ENCODE measurements around the gene PHIP. TPM values are rescaled to one million over a fixed set of nuclear protein-coding genes. Genes with fewer than 3 reads are reported as not detected.
"Not testable (repeated sequence)": the region's sequence is repeated elsewhere in the genome, so short reads cannot be mapped to it uniquely, and the experiment has no call there.

Gene PHIP
- total and polyA plus RNA-seq, 8 donors: 27.3 to 82.2 (median 69.2) TPM

DNA sequence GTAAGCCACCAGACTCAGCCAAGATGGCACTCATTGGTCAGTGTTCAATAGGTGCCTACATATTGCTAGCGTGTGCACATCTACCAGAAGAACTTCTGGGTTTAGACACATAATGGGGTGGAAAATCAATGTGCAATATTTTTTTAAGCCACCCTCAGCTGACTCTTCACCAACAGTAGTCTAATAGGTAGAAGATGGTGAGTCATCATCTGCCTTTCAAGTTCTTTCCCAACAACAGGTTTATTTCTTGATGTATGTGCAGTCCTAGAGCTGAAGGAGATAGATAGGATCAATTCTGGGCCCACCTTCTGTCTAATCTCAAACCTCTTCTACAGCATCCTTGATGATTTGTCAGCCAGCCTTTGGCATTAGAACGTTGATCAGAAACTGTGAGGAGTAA lies 169.4 kb downstream of the PHIP start:
- ATAC-seq (no peak), DNase-seq (no peak)
- Histone ChIP-seq H3K27me3 (peaks cover 0 to 16% of the 10 kb centered on the region in 2 donors), H3K9me3 (no peaks in the 10 kb centered on the region), H3K4me3 (no peak overlapping the region), H3K27ac (no peak overlapping the region), H3K4me1 (peaks cover 4 to 21% of the 10 kb centered on the region in 2 donors), H3K36me3 (no peaks in the 10 kb centered on the region)
- TF ChIP-seq, protein P1, sequence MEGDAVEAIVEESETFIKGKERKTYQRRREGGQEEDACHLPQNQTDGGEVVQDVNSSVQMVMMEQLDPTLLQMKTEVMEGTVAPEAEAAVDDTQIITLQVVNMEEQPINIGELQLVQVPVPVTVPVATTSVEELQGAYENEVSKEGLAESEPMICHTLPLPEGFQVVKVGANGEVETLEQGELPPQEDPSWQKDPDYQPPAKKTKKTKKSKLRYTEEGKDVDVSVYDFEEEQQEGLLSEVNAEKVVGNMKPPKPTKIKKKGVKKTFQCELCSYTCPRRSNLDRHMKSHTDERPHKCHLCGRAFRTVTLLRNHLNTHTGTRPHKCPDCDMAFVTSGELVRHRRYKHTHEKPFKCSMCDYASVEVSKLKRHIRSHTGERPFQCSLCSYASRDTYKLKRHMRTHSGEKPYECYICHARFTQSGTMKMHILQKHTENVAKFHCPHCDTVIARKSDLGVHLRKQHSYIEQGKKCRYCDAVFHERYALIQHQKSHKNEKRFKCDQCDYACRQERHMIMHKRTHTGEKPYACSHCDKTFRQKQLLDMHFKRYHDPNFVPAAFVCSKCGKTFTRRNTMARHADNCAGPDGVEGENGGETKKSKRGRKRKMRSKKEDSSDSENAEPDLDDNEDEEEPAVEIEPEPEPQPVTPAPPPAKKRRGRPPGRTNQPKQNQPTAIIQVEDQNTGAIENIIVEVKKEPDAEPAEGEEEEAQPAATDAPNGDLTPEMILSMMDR (IDR thresholded peaks at IDR 0.05): no peak
- intact Hi-C loops (cut with DNase I): no loop called here

DNA sequence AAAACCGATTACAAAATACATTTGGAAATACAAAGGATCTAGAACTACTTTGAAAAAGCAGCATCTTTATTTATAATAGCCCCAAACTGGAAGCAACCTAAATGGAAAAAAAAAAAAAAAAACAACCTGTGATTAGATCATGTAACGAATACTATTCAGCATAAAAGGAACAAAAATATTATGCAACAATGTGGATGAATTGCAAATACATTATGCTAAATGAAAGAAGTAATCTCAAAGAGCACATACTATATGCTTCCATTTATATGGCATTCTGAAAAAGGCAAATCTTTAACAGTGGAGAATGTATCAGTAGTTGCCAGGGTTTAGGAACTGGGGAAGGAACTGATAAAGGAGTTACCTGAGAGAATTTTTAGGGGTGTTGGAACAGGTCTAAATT lies 181.8 kb downstream of the PHIP start:
- ATAC-seq: no peak

DNA sequence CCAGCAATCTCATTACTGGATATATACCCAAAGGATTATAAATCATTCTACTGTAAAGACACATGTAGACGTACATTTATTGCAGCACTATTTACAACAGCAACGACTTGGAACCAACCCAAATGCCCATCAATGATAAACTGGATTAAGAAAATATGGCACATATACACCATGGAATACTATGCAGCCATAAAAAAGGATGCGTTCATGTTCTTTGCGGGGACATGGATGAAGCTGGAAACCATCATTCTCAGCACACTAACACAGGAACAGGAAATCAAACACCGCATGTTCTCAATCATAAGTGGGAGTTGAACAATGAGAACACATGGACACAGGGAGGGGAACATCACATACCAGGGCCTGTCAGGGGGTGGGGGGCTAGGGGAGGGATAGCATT lies 188.2 kb downstream of the PHIP start:
- H3K4me3 ChIP-seq; H3K36me3 ChIP-seq; intact Hi-C loops (cut with DNase I); H3K4me1 ChIP-seq; ATAC-seq; H3K9me3 ChIP-seq; DNase-seq; H3K27ac ChIP-seq; H3K27me3 ChIP-seq: not testable (repeated sequence)

More for the DNA sequence above, 181.8 kb downstream of the PHIP start:
- no peaks in the 10 kb centered on the region for H3K9me3 ChIP-seq
- no peaks in the 10 kb centered on the region for H3K27me3 ChIP-seq
- H3K36me3 ChIP-seq: no peaks in the 10 kb centered on the region
- no peak for DNase-seq
- no peak overlapping the region for H3K4me3 ChIP-seq
- H3K27ac ChIP-seq: no peak overlapping the region
- intact Hi-C loops (cut with DNase I): no loop called here
- TF ChIP-seq, protein P1 (IDR thresholded peaks at IDR 0.05): no peak
- H3K4me1 ChIP-seq: no peaks in the 10 kb centered on the region

Other genes with a start within 250 kb of the PHIP start
- 1 to 10 TPM; 5.1 to 8.0 TPM for gene IRAK1BP1, start 210.7 kb downstream of the PHIP start, total RNA-seq
- 10 to 100 TPM; 13.7 to 17.0 (median 15.4) TPM for gene IRAK1BP1, start 210.7 kb downstream of the PHIP start, polyA plus RNA-seq (ENCODE audit: insufficient read length in 6 of 6)
- gene HMGN3, start 156.4 kb upstream of the PHIP start, total RNA-seq: 100 to 1,000 TPM; 106 to 114 TPM
- 100 to 1,000 TPM; 227 to 274 (median 253) TPM for gene HMGN3, start 156.4 kb upstream of the PHIP start, polyA plus RNA-seq (ENCODE audit: insufficient read length in 6 of 6)